GM21786 (cell line): ENCODE data around the gene SASH1.

ENCODE experiments used
- ATAC-seq: cut with Tn5 transposase; IDR thresholded peaks from one replicate; pipeline ENCODE4 v1.9.1; 2021; ENCODE audit not compliant: unreplicated experiment

The SASH1 gene

GRCh38 chr6:148342350-148343046, at the start of gene SASH1:
SASH1 (plus strand) TSS chr6:148342838; CDS start chr6:148343068, 230 bp downstream.
- ATAC-seq: peak; percentile 69

- ATAC-seq: no peak
These were observed 49.2 kb upstream of the SASH1 start for GRCh38 chr6:148293181-148293995.

DNA sequence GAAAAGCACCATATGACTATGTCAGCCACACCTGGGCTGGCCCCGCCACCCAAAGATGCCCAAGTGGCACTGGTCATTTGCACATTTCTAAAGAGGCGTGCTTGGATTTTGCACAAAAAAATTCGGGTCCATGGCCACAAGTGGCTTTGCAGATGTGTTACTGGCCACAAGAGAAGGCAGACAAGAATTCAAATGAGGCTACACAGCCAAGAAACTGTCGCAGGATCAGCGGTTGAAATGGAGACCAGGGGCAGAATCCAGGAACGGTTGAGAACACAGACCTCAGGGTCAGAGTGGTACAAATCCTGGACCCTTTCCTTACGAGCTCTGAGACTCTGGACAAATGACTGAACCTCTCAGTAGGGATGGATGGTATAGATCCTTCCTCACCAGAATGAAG, 48.6 kb upstream of the SASH1 start:
- ATAC-seq: no peak

GRCh38 chr6:148295261-148295887, 47.3 kb upstream of the SASH1 start:
- ATAC-seq: no peak

DNA sequence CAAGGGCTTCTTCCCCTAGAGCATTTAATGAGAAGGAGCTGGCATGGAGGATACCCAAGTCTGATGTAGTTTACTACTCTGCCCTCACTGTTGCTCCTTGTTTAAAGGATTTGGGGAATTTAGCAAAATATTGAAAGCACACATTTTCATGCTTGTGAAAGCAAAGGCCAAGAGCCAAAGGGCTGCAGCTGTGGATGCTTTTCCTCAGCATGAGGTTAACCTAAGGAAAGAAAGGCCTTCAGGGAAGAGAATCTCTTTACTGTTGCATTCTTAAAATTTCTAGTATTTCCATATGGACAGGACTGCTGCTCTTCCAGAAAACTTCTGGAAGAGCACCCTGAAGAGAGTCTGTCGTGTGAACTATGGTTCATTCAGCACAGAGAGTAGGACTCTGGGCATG, 45.9 kb upstream of the SASH1 start:
- ATAC-seq: no peak

DNA sequence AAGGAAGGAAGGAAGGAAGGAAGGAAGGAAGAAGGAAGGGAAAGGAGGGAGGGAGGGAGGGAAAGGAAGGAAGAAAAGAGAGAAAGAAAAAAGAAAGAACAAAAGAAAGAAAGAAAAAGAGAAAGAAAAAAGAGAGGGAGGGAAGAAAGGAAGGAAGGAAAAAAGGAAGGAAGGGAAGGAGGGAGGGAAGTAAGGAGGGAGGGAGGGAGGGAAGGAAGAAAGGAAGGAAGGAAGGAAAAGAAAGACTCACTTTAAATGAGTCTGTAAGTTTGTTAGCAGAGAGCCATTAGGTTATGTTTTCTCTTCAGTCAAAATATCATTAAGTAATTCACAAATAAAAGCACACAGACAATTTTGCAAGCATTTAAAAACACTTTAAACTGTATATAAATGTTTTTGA, 44.0 kb upstream of the SASH1 start:
- ATAC-seq: no peak

- ATAC-seq: no peak
These were observed 39.0 kb upstream of the SASH1 start for GRCh38 chr6:148303616-148304015.

DNA sequence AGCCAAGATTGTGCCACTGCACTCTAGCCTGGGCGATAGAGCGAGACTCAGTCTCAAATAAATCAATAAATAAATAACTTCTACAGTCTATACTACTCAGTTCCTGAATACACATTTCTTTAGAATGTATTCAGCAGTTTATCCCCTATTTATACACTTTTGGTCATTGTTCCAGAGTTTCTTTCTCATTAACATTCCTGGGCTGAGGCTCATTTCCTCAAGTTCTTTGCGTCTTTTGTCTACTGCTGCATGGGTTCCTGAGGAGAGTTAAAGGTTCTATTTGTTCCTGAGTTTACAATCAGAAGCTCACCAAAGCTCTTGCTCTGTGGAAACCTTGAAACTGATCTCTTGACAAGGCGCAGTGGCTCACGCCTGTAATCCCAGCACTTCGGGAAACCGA, 37.7 kb upstream of the SASH1 start:
- no peak for ATAC-seq

DNA sequence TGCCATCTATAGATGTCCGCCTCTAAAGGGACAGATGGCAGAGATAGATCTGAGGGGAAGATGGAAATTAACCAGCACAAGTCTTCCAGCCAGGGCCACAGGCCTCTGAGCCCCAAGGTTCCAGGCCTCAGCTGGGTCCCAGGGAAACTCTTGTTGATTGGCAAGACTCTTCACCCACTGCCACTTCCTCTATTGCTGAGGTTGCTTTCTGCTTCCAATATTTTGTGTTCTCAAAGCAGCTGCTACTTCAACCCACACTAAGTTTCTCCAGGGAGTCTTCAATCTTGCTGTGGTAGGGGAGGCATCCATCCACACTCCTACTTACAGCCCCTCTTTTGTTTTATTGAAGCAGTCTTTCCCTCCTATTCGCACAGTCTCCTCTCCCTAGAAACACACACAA, 36.4 kb upstream of the SASH1 start:
- no peak for ATAC-seq

DNA sequence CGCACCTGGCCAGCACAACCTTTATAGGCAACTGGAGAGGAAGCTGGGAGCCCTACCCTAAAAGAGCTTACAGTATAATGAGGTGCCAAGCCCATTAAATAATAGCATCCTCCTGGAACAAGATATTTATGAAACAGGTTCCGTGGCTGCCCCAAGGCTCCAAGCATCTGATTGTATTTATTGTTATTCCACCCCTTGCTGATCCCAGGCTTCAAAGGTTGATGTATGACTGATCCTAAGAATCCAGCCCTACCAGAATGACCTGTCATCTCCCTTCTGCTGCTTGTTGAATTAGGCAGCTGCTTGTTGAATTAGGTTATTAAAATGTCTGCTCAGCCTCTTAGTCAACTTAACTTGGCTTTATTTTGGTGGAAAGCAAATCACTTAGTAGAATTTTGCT, 35.2 kb upstream of the SASH1 start:
- ATAC-seq: no peak

DNA sequence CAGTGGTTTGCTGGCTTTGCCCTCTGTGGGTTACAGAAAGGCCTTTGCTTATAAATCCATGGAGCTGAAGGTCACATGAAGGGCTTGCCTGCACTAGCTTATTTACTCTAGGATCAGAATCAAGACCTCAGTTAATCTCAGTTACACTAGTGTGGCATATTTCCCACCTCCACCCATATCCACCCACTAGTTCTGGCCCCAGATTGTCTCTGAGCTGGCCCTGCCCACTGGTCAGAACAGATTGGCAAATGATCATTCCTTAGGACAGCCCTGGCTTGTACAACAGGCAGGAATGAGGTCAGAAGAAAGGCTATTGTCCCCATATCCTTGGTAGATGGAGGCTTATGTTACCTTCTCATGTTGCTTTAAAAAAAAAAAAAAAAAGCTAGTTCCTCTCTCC, 33.3 kb upstream of the SASH1 start:
- no peak for ATAC-seq

DNA sequence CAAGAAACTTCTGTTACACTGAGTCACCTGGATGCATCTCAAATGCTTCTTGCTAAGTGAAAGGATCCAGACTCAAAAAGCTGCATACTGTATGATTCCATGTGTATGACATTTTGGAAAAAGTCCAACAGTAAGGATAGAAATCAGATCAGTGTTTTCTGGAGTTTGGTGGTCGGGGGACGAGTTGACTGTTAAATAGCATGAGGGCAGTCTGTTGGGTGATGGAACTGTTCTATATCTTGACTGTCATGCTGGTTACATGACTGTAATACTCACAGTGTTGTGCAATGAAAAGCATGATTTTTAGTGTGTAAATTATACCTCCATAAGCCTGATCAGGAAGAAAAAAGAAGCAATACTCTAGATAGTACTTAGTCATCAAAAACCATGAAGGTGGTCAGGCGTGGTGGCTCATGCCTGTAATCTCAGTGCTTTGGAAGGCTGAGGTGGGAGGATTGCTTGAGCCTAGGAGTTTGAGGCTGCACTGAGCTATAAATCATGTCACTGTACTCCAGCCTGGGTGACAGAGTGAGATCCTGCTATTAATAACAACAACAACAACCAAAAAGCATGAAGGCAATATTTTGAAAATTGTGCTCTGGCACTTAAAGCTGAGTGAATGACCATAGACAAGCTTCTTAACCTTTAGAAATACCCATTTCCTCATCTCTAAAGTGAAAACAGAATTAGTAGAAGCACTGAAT, 30.5 kb upstream of the SASH1 start:
- no peak for ATAC-seq

DNA sequence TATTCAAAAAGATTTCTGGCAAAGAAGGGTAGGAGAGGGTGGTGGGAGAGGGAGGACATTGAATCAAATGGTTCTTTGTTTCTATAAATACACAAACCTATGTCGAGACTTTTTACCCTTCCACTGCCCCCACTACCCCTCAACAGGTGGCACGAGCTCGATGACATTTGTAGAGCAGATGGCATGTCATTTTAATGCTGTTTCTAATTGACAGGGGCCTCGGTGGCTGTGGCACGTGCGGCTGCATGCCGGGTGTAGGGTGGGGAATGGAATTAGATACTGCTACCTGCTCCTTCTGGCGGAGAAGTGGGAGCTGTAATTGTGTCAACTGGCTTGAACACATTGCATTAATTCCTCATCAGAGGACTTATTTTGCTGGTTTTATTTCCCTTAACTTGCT, 29.1 kb upstream of the SASH1 start:
- ATAC-seq: no peak

DNA sequence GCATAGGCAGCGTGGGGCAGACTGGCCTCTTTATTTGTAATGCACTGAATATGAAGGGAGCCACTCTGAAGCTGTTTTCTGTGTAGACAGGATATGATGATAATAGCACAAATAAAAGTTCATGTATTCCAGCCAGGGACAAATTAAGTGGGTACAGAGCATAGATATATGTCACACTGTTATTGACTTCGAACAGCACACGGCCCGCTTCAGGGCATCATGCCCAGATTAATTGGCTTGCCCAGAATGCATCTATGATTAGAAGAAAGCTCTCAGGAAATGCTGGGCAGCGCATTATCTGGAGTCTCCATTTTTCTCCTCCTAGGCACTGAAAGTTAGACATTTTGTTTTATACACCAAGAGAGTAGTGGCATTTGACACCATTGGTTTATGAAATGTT, 26.3 kb upstream of the SASH1 start:
- no peak for ATAC-seq

- no peak for ATAC-seq
These were observed 25.6 kb upstream of the SASH1 start for GRCh38 chr6:148317051-148317450.

- ATAC-seq: no peak
These were observed 24.9 kb upstream of the SASH1 start for GRCh38 chr6:148317739-148318138.

GRCh38 chr6:148322704-148323103, 19.9 kb upstream of the SASH1 start:
- ATAC-seq: no peak

- ATAC-seq: no peak
These were observed 19.3 kb upstream of the SASH1 start for GRCh38 chr6:148323344-148323743.

DNA sequence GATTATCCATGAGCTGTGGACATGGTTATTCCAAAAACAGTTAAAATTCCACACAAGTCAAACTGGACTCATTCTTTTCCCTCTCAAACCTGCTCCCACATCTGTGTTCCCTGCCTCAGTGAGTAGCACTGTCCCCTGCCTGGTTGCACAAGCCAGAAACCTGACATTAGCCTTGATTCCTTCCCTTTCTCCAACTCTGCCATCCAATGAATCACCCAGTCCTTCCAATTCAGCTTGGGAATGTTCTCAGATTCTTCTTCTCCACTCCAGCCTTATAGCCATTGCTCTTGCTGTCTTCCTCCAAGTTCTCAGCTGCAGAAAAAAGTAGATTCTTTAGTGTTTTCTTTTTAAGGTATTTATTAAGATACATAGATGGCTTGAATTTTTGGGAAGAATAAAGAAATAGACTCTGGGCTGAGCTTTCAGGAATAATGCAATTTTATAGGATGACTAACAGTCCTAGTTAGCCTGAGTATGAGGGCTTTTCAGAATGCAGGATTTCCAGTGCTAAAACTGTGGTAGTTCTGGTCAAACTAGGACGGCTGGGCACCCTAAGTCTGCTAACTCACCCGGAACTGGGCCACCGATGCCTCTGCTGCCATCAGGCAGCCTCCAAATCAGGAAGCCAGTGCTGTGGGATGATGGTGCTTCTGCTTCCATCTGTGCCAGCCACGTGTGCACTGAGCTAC, 18.2 kb upstream of the SASH1 start:
- ATAC-seq: no peak

GRCh38 chr6:148325316-148326068, 17.1 kb upstream of the SASH1 start:
- no peak for ATAC-seq
